Heart left ventricle (tissue), 16 donors: ENCODE results near the gene MST1. TPM values are rescaled to one million over a fixed set of nuclear protein-coding genes. Genes with fewer than 3 reads are reported as not detected.
A peak's percentile ranks its signal among the peaks of the same experiment; 100 is the strongest.

Experiments
- ATAC-seq, 4 donors: fragments of 200-7000 bp; cut with Tn5 transposase; one replicate each; pipeline ENCODE4 v1.9.1; 2020 to 2022; ENCODE audit warnings: moderate library complexity in 4 of 4, mild to moderate bottlenecking in 3 of 4, moderate number of reproducible peaks in 1 of 4
- DNase-seq, 5 donors: peaks; one replicate each; pipeline ENCODE4 v3.0.0-alpha.2; 2020
- H3K27ac ChIP-seq, 12 donors: fragments of 200-600 bp; sonication (generic) in 4 of 12; one replicate each; pipeline versions ENCODE4 v1.5.0 to v1.8.0; 2016 to 2022; ENCODE audit warnings: mild to moderate bottlenecking in 2 of 12
- H3K27me3 ChIP-seq, 9 donors: fragments of 200-600 bp; sonication (generic) in 2 of 9; one replicate each; pipeline versions ENCODE4 v1.5.1 to v1.8.0; 2016 to 2022; ENCODE audit warnings: mild to moderate bottlenecking in 3 of 9
- H3K36me3 ChIP-seq, 9 donors: fragments of 200-600 bp; sonication (generic) in 2 of 9; one replicate each; pipeline versions ENCODE4 v1.5.0 to v1.8.0; 2018 to 2022; ENCODE audit warnings: mild to moderate bottlenecking in 2 of 9
- H3K4me1 ChIP-seq, 12 donors: fragments of 200-600 bp; sonication (generic) in 4 of 12; one replicate each; pipeline versions ENCODE4 v1.5.0 to v1.8.0; 2016 to 2022; ENCODE audit warnings: mild to moderate bottlenecking in 3 of 12
- H3K4me3 ChIP-seq, 12 donors: fragments of 200-600 bp; sonication (generic) in 4 of 12; one replicate each; pipeline versions ENCODE4 v1.5.0 to v1.8.0; 2017 to 2022; ENCODE audit warnings: mild to moderate bottlenecking in 9 of 12, moderate library complexity in 4 of 12
- H3K9me3 ChIP-seq, 12 donors: fragments of 200-600 bp; sonication (generic) in 4 of 12; one replicate each; pipeline versions ENCODE4 v1.5.0 to v1.8.0; 2016 to 2022; ENCODE audit warnings: mild to moderate bottlenecking in 1 of 12
- POLR2A ChIP-seq, 2 donors: fragments of 450-650 bp; IDR thresholded peaks; one replicate each; pipeline ENCODE4 v1.6.1; 2017; ENCODE audit warnings: antibody characterized with exemption in 2 of 2, mild to moderate bottlenecking in 2 of 2, moderate library complexity in 2 of 2
- WGBS, 4 donors: extraction: QIAGEN DNeasy Blood & Tissue Kit in 2 of 4; methylation state at CpG; one replicate each; pipeline versions ENCODE4 v1.1.5 to v1.1.7; 2013 to 2018; 5-methylcytosine and 5-hydroxymethylcytosine counted together
- intact Hi-C, 10 donors: fragments of 100-400 bp; cut with DNase I; formaldehyde crosslinking; loops; one replicate each; pipeline versions ENCODE4 v1.11.1 to v1.14.2; 2022
- polyA plus RNA-seq, 2 donors: library from polyadenylated mRNA; stranded (reverse); fragments of 200-250 nt; gene quantifications; one replicate each; pipeline ENCODE4 v1.2.3, GENCODE V29; 2013
- total RNA-seq, 9 donors: library from RNA; depleted of rRNA in 2 of 9; stranded (reverse); fragments of >200 nt in 2 of 9; fragmentation: NEBNext Ultra II Directional in 3 of 9; extraction: Animal tissue kit (Norgen Biotek cat#: 25700) in 3 of 9; gene quantifications; one replicate each; pipeline versions ENCODE4 v1.1.0 to v1.2.4, GENCODE V29; 2016 to 2023
- TF ChIP-seq, protein P1 (sequence below), 12 donors: fragments of 200-600 bp; sonication (generic) in 4 of 12; IDR thresholded peaks; one replicate each; pipeline versions ENCODE4 v1.5.0 to v1.8.0; 2018 to 2022; ENCODE audit warnings: antibody characterized with exemption in 12 of 12, mild to moderate bottlenecking in 5 of 12
- donor health status: ischemic (EF 13 %, LVEDD 7.1; RV severe dilation, severe dysfunction).
- donor health status: healthy with polysubstance abuse.
- donor health status: DM: no; HTN: yes; CAD: no.
- donor health status: DM: no; HTN: no; CAD: no.
- donor health status: ischemic (EF 25% LVEDD 6.9; RV normal size, moderate dysfunction).
- donor health status: ischemic (EF 25% LVEDD 5.7; RV mildly dilated, moderate dysfunction).
- donor health status: healthy.
- donor health status: DM: yes; HTN: yes; CAD: no.
- donor health status: ischemic (EF 35%, LVEDD 5.7; RV mildly dilated, moderate dysfunction).
- donor health status: nonischemic (EF 11% LVEDD 7.7; RV severe dilation, severe dysfunction).
- donor health status: DM: yes; HTN: yes; CAD: no.
- donor health status: PGD.
- donor health status: ischemic (EF 29% LVEDD 5.4; RV normal size, mild dysfunction).
- donor health status: nonischemic (EF 23%, LVEDD 6.1; RV moderate dilation, normal function).

The MST1 gene
- total and polyA plus RNA-seq, 11 donors = 1.8 to 29.4 (median 3.2) TPM

- 9 to 45% (median 29%) methylated on average over 14 to 34 of the region's 34 CpGs for WGBS, 4 donors
- DNase-seq = no peak
- Histone ChIP-seq H3K36me3 (peaks cover 0 to 40% (median 37%) of the 10 kb centered on the region in 9 donors), H3K27ac (peak overlapping the region in 11 of 12 donors; percentile 85 to 99 (median 90)), H3K4me3 (peak overlapping the region; percentile 66 to 100 (median 80)), H3K4me1 (peaks cover 0 to 28% (median 14%) of the 10 kb centered on the region in 12 donors), H3K27me3 (no peaks in the 10 kb centered on the region), H3K9me3 (no peaks in the 10 kb centered on the region)
- TF ChIP-seq, protein P1, sequence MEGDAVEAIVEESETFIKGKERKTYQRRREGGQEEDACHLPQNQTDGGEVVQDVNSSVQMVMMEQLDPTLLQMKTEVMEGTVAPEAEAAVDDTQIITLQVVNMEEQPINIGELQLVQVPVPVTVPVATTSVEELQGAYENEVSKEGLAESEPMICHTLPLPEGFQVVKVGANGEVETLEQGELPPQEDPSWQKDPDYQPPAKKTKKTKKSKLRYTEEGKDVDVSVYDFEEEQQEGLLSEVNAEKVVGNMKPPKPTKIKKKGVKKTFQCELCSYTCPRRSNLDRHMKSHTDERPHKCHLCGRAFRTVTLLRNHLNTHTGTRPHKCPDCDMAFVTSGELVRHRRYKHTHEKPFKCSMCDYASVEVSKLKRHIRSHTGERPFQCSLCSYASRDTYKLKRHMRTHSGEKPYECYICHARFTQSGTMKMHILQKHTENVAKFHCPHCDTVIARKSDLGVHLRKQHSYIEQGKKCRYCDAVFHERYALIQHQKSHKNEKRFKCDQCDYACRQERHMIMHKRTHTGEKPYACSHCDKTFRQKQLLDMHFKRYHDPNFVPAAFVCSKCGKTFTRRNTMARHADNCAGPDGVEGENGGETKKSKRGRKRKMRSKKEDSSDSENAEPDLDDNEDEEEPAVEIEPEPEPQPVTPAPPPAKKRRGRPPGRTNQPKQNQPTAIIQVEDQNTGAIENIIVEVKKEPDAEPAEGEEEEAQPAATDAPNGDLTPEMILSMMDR (IDR thresholded peaks at IDR 0.05) = no peak
- TF ChIP-seq POLR2A (IDR thresholded peaks at IDR 0.05) = no peak
- peak in 3 of 4 donors; percentile 8 to 42 (median 34) for ATAC-seq
- intact Hi-C loops = loop anchor here in 2 of 10 donors (5.0 to 10.0 kb wide), 2 partner anchors 202 to 540 kb away; partner anchors contain the start of genes DAG1 (in 1 of the 2) and LAMB2 (in 1 of the 2)
Measured at GRCh38 chr3:49674497-49674983, 14.7 kb downstream of the MST1 start.

GRCh38 chr3:49673715-49674496 lies 15.4 kb downstream of the MST1 start, which contains the start of gene APEH:
TSS of gene APEH (plus strand) at chr3:49674351. CDS start at chr3:49674402, 51 bp downstream.
- Histone ChIP-seq H3K4me3 (peak within 1 kb of the TSS; percentile 66 to 100 (median 80)), H3K27me3 (no peaks in the 10 kb centered on the region), H3K4me1 (peaks cover 0 to 28% (median 14%) of the 10 kb centered on the region in 12 donors), H3K36me3 (peaks cover 0 to 33% (median 31%) of the 10 kb centered on the region in 9 donors), H3K9me3 (no peaks in the 10 kb centered on the region), H3K27ac (peak within 1 kb of the TSS; percentile 63 to 99 (median 90))
- peak; percentile 91 to 95 (median 94) for ATAC-seq
- intact Hi-C loops = loop anchor here in 3 of 10 donors (2.0 to 10.0 kb wide), 3 partner anchors 135 to 539 kb away; partner anchors contain the start of genes DAG1 (in 1 of the 3) and LAMB2 (in 1 of the 3)
- peak; percentile 95 to 99 (median 97) for DNase-seq
- TF ChIP-seq, protein P1 (IDR thresholded peaks at IDR 0.05) = peak in 2 of 12 donors; percentile 17 to 19
- TF ChIP-seq POLR2A (IDR thresholded peaks at IDR 0.05) = peak in 1 of 2 donors; percentile 78
- 0 to 1% (median 1%) methylated on average over 49 to 71 of the region's 71 CpGs for WGBS, 4 donors

GRCh38 chr3:49673121-49673714 lies 16.1 kb downstream of the MST1 start:
- Histone ChIP-seq H3K27ac (peak overlapping the region in 11 of 12 donors; percentile 85 to 99 (median 90)), H3K36me3 (peaks cover 0 to 26% (median 24%) of the 10 kb centered on the region in 9 donors), H3K27me3 (no peaks in the 10 kb centered on the region), H3K4me1 (peaks cover 0 to 28% (median 14%) of the 10 kb centered on the region in 12 donors), H3K4me3 (peak overlapping the region; percentile 66 to 100 (median 80)), H3K9me3 (no peaks in the 10 kb centered on the region)
- ATAC-seq (no peak), DNase-seq (peak in 1 of 5 donors; percentile 40)
- intact Hi-C loops = loop anchor here in 3 of 10 donors (2.0 to 10.0 kb wide), 3 partner anchors 134 to 538 kb away; partner anchors contain the start of genes DAG1 (in 1 of the 3) and LAMB2 (in 1 of the 3)
- WGBS, 4 donors = 16 to 23% (median 21%) methylated on average over 16 to 17 of the region's 17 CpGs
- TF ChIP-seq, protein P1 (IDR thresholded peaks at IDR 0.05) = no peak
- no peak for TF ChIP-seq POLR2A (IDR thresholded peaks at IDR 0.05)
